Right ventricle myocardium superior (tissue), 1 donor: ENCODE data around the gene SLC19A3. TPM values are rescaled to one million over a fixed set of nuclear protein-coding genes. Genes with fewer than 3 reads are reported as not detected.
"Not testable (repeated sequence)": the region's sequence is repeated elsewhere in the genome, so short reads cannot be mapped to it uniquely, and the experiment has no call there.

Experiments
- ATAC-seq: fragments of 200-7000 bp; cut with Tn5 transposase; one replicate; pipeline ENCODE4 v1.9.1; 2020; ENCODE audit warnings: mild to moderate bottlenecking; ENCODE audit not compliant: poor library complexity
- DNase-seq: peaks from one replicate; pipeline ENCODE4 v3.0.0-alpha.2; 2020
- intact Hi-C: fragments of 100-400 bp; cut with DNase I; formaldehyde crosslinking; loops from one replicate; pipeline ENCODE4 v1.11.2; 2022
- total RNA-seq: library from RNA; stranded (reverse); fragmentation: NEBNext Ultra II Directional; extraction: Animal tissue kit (Norgen Biotek cat#: 25700); gene quantifications from one replicate; pipeline ENCODE4 v1.2.1, GENCODE V29; 2021
- donor health status: DM: no; HTN: yes; CAD: no; lungs with severe emphysema.

SLC19A3 gene
- total RNA-seq, 1 donor from 2014 or later: 2.1 TPM

- intact Hi-C loops: no loop called here
- DNase-seq (no peak), ATAC-seq (no peak)
Measured at GRCh38 chr2:227710986-227711385, 6.8 kb downstream of the SLC19A3 start.

- DNase-seq (no peak), ATAC-seq (no peak)
- intact Hi-C loops: no loop called here
Measured at GRCh38 chr2:227707390-227707789, 10.4 kb downstream of the SLC19A3 start.

GRCh38 chr2:227706859-227707258, 11.0 kb downstream of the SLC19A3 start:
- no peak for ATAC-seq
- DNase-seq: no peak
- intact Hi-C loops: no loop called here

GRCh38 chr2:227703961-227704360, 13.9 kb downstream of the SLC19A3 start:
- intact Hi-C loops: no loop called here
- ATAC-seq: no peak

GRCh38 chr2:227703280-227703732, 14.5 kb downstream of the SLC19A3 start:
- intact Hi-C loops: no loop called here
- DNase-seq (no peak), ATAC-seq (no peak)

More at GRCh38 chr2:227703961-227704360, 13.9 kb downstream of the SLC19A3 start:
- no peak for DNase-seq

- no peak for DNase-seq
- intact Hi-C loops: no loop called here
- no peak for ATAC-seq
Measured at GRCh38 chr2:227701556-227701955, 16.3 kb downstream of the SLC19A3 start.

GRCh38 chr2:227696990-227697679, 20.7 kb downstream of the SLC19A3 start:
- no peak for ATAC-seq
- intact Hi-C loops: no loop called here

GRCh38 chr2:227687189-227687588, 30.6 kb downstream of the SLC19A3 start:
- ATAC-seq (peak; percentile 58), DNase-seq (no peak)
- intact Hi-C loops: no loop called here

More at GRCh38 chr2:227696990-227697679, 20.7 kb downstream of the SLC19A3 start:
- no peak for DNase-seq

GRCh38 chr2:227684258-227684657, 33.6 kb downstream of the SLC19A3 start:
- no peak for DNase-seq
- intact Hi-C loops: no loop called here
- ATAC-seq: no peak

GRCh38 chr2:227677928-227678327, 39.9 kb downstream of the SLC19A3 start:
- DNase-seq (no peak), ATAC-seq (no peak)
- intact Hi-C loops: no loop called here

- no peak for DNase-seq
- ATAC-seq: no peak
- intact Hi-C loops: no loop called here
Measured at GRCh38 chr2:227674485-227674884, 43.3 kb downstream of the SLC19A3 start.

GRCh38 chr2:227673620-227674019, 44.2 kb downstream of the SLC19A3 start:
- ATAC-seq, DNase-seq, intact Hi-C loops: not testable (repeated sequence)

- no peak for DNase-seq
- intact Hi-C loops: no loop called here
- no peak for ATAC-seq
Measured at GRCh38 chr2:227671170-227671905, 46.5 kb downstream of the SLC19A3 start.

GRCh38 chr2:227666631-227667170, 51.1 kb downstream of the SLC19A3 start, which contains the start of gene SCYGR5:
TSS of gene SCYGR5 (plus strand) at chr2:227666804. CDS start at chr2:227666804, 0 bp downstream.
- intact Hi-C loops, ATAC-seq, DNase-seq: not testable (repeated sequence)

- no peak for ATAC-seq
- intact Hi-C loops: no loop called here
- DNase-seq: no peak
Measured at GRCh38 chr2:227665189-227665940, 52.5 kb downstream of the SLC19A3 start.

- intact Hi-C loops: no loop called here
- ATAC-seq: no peak
- no peak for DNase-seq
Measured at GRCh38 chr2:227661827-227662226, 56.0 kb downstream of the SLC19A3 start.

GRCh38 chr2:227661025-227661649, 56.7 kb downstream of the SLC19A3 start:
- no peak for ATAC-seq
- DNase-seq: no peak
- intact Hi-C loops: no loop called here

GRCh38 chr2:227657199-227657845, 60.5 kb downstream of the SLC19A3 start:
- intact Hi-C loops: no loop called here
- DNase-seq: no peak
- ATAC-seq: no peak
